Measurements from ENCODE around the gene RPTOR. TPM values are rescaled to one million over a fixed set of nuclear protein-coding genes. Genes with fewer than 3 reads are reported as not detected.
A peak's percentile ranks its signal among the peaks of the same experiment; 100 is the strongest.

The RPTOR gene
- polyA plus RNA-seq, 1 of the 3 experiments (the other 2 are of a cell fraction) = 14.9 TPM

DNA sequence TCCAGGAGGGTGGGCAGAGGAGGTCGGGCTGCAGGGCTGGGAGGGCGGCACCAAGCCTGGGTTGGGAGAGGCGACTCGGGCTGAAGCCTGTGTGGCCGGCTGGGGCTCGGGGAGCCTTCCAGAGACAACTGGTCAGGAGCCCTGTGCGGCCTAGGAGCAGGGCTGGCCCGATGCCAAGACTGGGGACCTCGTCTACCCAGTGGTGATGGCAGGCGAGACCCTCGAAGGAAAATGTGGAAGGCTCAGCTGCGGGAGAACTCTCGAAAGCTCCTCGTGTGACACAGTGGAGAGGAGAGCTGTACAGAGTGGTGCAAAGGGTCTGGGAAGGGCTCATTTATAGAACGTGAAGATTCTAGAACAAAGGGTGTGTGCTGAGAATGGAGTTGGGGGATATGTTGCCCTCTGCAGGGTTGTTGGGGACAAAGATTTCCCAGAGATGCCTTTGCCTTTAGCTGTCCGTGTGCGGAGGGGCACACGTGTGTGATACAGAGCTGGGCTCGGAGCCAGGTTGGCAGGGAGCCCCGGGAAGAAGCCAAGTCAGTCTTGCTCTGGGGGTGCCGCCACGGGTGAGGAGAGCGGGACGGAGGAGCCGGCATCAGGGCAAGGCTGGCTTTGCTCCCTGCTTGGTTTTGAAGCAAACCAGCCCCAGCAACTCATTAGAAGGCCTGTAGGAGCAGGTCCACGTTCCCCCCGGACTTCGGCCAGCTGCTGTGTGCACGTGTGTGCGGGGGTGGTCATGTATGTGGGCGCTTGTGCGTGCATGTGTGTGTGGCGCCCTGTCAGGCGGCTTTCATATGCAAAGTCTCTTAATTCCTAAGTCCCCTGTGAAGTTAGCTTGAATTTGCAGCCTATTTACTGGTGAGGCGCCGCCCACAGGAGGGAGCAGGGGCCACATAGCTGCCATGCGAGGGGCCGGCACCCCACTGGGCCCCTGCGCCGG, 314.6 kb downstream of the RPTOR start (continued):
- TF ChIP-seq, protein P1, sequence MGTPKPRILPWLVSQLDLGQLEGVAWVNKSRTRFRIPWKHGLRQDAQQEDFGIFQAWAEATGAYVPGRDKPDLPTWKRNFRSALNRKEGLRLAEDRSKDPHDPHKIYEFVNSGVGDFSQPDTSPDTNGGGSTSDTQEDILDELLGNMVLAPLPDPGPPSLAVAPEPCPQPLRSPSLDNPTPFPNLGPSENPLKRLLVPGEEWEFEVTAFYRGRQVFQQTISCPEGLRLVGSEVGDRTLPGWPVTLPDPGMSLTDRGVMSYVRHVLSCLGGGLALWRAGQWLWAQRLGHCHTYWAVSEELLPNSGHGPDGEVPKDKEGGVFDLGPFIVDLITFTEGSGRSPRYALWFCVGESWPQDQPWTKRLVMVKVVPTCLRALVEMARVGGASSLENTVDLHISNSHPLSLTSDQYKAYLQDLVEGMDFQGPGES (IDR thresholded peaks at IDR 0.05; ENCODE audit: low read depth, low read length) = no peak
- peak; percentile 83; the same call in 1 of the 2 replicates for TF ChIP-seq FOSL2 (IDR thresholded peaks at IDR 0.05; ENCODE audit: borderline replicate concordance, low read depth)
- TF ChIP-seq ELF1 (IDR thresholded peaks at IDR 0.05) = no peak
- TF ChIP-seq GATA2 (CRISPR knock-in tag; IDR thresholded peaks at IDR 0.05) = peak; percentile 27; the same call in 1 of the 2 replicates
- TF ChIP-seq YY1 (IDR thresholded peaks at IDR 0.05; ENCODE audit: low read depth) = no peak
- peak; percentile 78; the same call in 1 of the 2 replicates for TF ChIP-seq POLR2AphosphoS5 (IDR thresholded peaks at IDR 0.05; ENCODE audit: low read depth, low read length)
- peak; percentile 66; the same call in 1 of the 2 replicates for TF ChIP-seq SIN3A (IDR thresholded peaks at IDR 0.05; ENCODE audit: borderline replicate concordance, low read depth, low read length)
- TF ChIP-seq TCF12 (IDR thresholded peaks at IDR 0.05) = peak; percentile 87

DNA sequence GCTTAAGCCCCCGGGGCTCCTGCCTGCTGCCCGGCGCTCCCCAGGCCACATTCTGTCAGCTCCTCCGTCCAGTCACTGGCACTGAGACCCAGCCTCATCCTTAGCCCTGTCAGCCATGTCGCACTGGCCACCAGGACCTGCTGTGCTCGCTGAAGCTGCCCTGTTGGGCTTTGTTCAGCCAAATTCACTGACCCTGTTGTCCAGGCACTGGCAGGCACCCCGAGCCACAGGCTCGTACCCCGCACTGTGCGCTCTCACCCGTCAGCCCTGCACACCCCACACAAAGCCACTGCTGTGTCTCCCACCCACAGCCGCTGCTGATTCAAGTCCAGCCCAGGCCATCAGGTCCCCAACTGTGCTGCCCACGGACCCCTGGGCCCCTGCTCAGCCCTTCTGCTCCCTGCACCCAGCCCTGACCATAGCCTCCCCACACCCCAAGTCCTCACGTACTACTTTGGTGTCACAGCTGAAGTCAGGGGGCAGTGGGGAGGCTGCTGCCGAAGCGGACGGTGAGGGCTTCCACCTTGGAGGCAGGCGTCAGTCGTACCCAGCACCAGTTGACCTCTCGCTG, 315.5 kb downstream of the RPTOR start:
- Histone ChIP-seq H3F3A (replicated peaks; ENCODE audit: insufficient read depth) (peaks cover 7% of the 10 kb centered on the region), H3K36me3 (replicated peaks in 1 of 2; ENCODE audit: control insufficient read depth in 1 of 2, insufficient read depth in 2 of 2, low read length in 1 of 2) (peaks cover 4% of the 10 kb centered on the region in 2 experiments), H4K20me1 (ENCODE audit: insufficient read depth) (no peaks in the 10 kb centered on the region), H3K79me2 (ENCODE audit: insufficient read depth) (no peaks in the 10 kb centered on the region), H3K9ac (no peak overlapping the region), H3K9me2 (no peaks in the 10 kb centered on the region), H3K4me3 (ENCODE audit: low read depth in 2 of 2, low read length in 1 of 2) (no peak overlapping the region), H3K9me3 (no peaks in the 10 kb centered on the region), H3K4me2 (no peak overlapping the region), H3K27ac (ENCODE audit: low read depth in 2 of 2, low read length in 1 of 2) (peak overlapping the region in 1 of 2 experiments; percentile 96; a peak in 2 of 4 replicates), H3K27me3 (ENCODE audit: insufficient read depth) (no peaks in the 10 kb centered on the region), H3K4me1 (ENCODE audit: control insufficient read depth in 1 of 2, insufficient read depth in 2 of 2, low read depth in 1 of 2, low read length in 1 of 2) (peaks cover 34 to 55% of the 10 kb centered on the region in 2 experiments), H2AFZ (ENCODE audit: low read depth) (no peak overlapping the region)
- DNase-seq = no peak
- 93% methylated on average over 19 of the region's 20 CpGs for WGBS (ENCODE audit: low lambda C conversion rate)
- TF ChIP-seq FOSL2 (IDR thresholded peaks at IDR 0.05; ENCODE audit: borderline replicate concordance, low read depth) (no peak), GATA2 (CRISPR knock-in tag; IDR thresholded peaks at IDR 0.05) (no peak), MEF2A (IDR thresholded peaks at IDR 0.05; ENCODE audit: borderline replicate concordance, low read depth) (no peak), FOXM1 (IDR thresholded peaks at IDR 0.05; ENCODE audit: low read depth) (no peak), EZH2phosphoT487 (IDR thresholded peaks at IDR 0.05; ENCODE audit: borderline replicate concordance, low read depth) (no peak), FOXJ3 (CRISPR knock-in tag; IDR thresholded peaks at IDR 0.05) (no peak)
- TF ChIP-seq, protein P2, sequence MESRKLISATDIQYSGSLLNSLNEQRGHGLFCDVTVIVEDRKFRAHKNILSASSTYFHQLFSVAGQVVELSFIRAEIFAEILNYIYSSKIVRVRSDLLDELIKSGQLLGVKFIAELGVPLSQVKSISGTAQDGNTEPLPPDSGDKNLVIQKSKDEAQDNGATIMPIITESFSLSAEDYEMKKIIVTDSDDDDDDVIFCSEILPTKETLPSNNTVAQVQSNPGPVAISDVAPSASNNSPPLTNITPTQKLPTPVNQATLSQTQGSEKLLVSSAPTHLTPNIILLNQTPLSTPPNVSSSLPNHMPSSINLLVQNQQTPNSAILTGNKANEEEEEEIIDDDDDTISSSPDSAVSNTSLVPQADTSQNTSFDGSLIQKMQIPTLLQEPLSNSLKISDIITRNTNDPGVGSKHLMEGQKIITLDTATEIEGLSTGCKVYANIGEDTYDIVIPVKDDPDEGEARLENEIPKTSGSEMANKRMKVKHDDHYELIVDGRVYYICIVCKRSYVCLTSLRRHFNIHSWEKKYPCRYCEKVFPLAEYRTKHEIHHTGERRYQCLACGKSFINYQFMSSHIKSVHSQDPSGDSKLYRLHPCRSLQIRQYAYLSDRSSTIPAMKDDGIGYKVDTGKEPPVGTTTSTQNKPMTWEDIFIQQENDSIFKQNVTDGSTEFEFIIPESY (IDR thresholded peaks at IDR 0.05; ENCODE audit: borderline replicate concordance, low read depth) = no peak
- TF ChIP-seq, protein P3, sequence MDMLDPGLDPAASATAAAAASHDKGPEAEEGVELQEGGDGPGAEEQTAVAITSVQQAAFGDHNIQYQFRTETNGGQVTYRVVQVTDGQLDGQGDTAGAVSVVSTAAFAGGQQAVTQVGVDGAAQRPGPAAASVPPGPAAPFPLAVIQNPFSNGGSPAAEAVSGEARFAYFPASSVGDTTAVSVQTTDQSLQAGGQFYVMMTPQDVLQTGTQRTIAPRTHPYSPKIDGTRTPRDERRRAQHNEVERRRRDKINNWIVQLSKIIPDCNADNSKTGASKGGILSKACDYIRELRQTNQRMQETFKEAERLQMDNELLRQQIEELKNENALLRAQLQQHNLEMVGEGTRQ (IDR thresholded peaks at IDR 0.05; ENCODE audit: borderline replicate concordance, low read depth, low read length) = no peak
- TF ChIP-seq, protein P4, sequence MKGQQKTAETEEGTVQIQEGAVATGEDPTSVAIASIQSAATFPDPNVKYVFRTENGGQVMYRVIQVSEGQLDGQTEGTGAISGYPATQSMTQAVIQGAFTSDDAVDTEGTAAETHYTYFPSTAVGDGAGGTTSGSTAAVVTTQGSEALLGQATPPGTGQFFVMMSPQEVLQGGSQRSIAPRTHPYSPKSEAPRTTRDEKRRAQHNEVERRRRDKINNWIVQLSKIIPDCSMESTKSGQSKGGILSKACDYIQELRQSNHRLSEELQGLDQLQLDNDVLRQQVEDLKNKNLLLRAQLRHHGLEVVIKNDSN (IDR thresholded peaks at IDR 0.05; ENCODE audit: borderline replicate concordance, low read depth) = no peak
- ChIA-PET POLR2A (interaction anchor here (1.3 to 2.3 kb wide), 3 partner anchors 27 to 406 kb away, joined by 4 to 9 read pairs (median 9); no protein-coding TSS in a partner anchor), CTCF (interaction anchor here (0.8 to 3.7 kb wide), 32 partner anchors 10 to 1114 kb away, joined by 3 to 20 read pairs (median 4); partner anchors contain the start of gene NPTX1)
